ENCODE results near the gene RNASE13.

GRCh38 chr14:21078726-21079125 is 44.1 kb upstream of the RNASE13 start:
- TF ChIP-seq CTCF (IDR thresholded peaks at IDR 0.05) (no peak), POLR2A (IDR thresholded peaks at IDR 0.05) (no peak), POLR2AphosphoS5 (IDR thresholded peaks at IDR 0.05) (no peak), EP300 (IDR thresholded peaks at IDR 0.05) (no peak)

Measured in suprapubic skin (tissue), 4 donors.